Mucosa of descending colon (tissue), 3 donors: Measurements from ENCODE around the gene CCR7. TPM values are rescaled to one million over a fixed set of nuclear protein-coding genes. Genes with fewer than 3 reads are reported as not detected.
"Not testable (repeated sequence)": the region's sequence is repeated elsewhere in the genome, so short reads cannot be mapped to it uniquely, and the experiment has no call there.

Experiments
- ATAC-seq: fragments of 200-7000 bp; cut with Tn5 transposase; one replicate; pipeline ENCODE4 v1.9.1; 2020; ENCODE audit warnings: mild to moderate bottlenecking, moderate library complexity
- DNase-seq, 3 donors: peaks; one replicate each; pipeline ENCODE4 v3.0.0-alpha.2; 2020
- H3K36me3 ChIP-seq: fragments of 200-600 bp; one replicate; pipeline ENCODE4 v1.8.0; 2021; ENCODE audit warnings: low read depth, mild to moderate bottlenecking
- H3K4me1 ChIP-seq: fragments of 200-600 bp; one replicate; pipeline ENCODE4 v1.8.0; 2021; ENCODE audit warnings: low read depth, mild to moderate bottlenecking
- H3K4me3 ChIP-seq: fragments of 200-600 bp; one replicate; pipeline ENCODE4 v1.8.0; 2021; ENCODE audit warnings: mild to moderate bottlenecking
- H3K9me3 ChIP-seq: fragments of 200-600 bp; one replicate; pipeline ENCODE4 v1.8.0; 2021; ENCODE audit warnings: mild to moderate bottlenecking
- CTCF ChIP-seq: fragments of 200-600 bp; IDR thresholded peaks from one replicate; pipeline ENCODE4 v1.8.0; 2022; ENCODE audit warnings: antibody characterized with exemption, mild to moderate bottlenecking
- intact Hi-C, 2 donors: fragments of 100-400 bp; cut with DNase I in 1 of 2; cut with micrococcal nuclease in 1 of 2; formaldehyde crosslinking; loops; one replicate each; pipeline versions ENCODE4 v1.11.0 to v1.11.1; 2022; cut with DNase I, micrococcal nuclease
- total RNA-seq, 3 donors: library from RNA; stranded (reverse); fragmentation: NEBNext Ultra II Directional in 2 of 3; extraction: Animal tissue kit (Norgen Biotek cat#: 25700) in 2 of 3; gene quantifications; one replicate each; pipeline versions ENCODE4 v1.2.1 to v1.2.4, GENCODE V29; 2021 to 2023
- donor health status: DM: no; HTN: no; CAD: no; lungs with moderate emphysema.
- donor health status: DM: no; HTN: no; CAD: no.
- donor health status: DM: no; HTN: yes; CAD: no.

Gene CCR7
- total RNA-seq, 3 donors from 2014 or later, result 0.44 to 3.2 (median 0.87) TPM

GRCh38 chr17:40580140-40580539 lies 14.9 kb upstream of the CCR7 start:
- no peaks in the 10 kb centered on the region for H3K4me1 ChIP-seq
- intact Hi-C loops, result no loop called here
- no peaks in the 10 kb centered on the region for H3K9me3 ChIP-seq
- no peaks in the 10 kb centered on the region for H3K36me3 ChIP-seq
- H3K4me3 ChIP-seq, result no peak overlapping the region
- no peak for TF ChIP-seq CTCF
- ATAC-seq (no peak), DNase-seq (no peak)

GRCh38 chr17:40579471-40579870 lies 14.2 kb upstream of the CCR7 start:
- no peaks in the 10 kb centered on the region for H3K36me3 ChIP-seq
- H3K9me3 ChIP-seq, result peaks cover 5% of the 10 kb centered on the region
- intact Hi-C loops, result no loop called here
- H3K4me1 ChIP-seq, result no peaks in the 10 kb centered on the region
- no peak for TF ChIP-seq CTCF
- no peak overlapping the region for H3K4me3 ChIP-seq
- ATAC-seq (no peak), DNase-seq (no peak)

- TF ChIP-seq CTCF, result no peak
- Histone ChIP-seq H3K36me3 (no peaks in the 10 kb centered on the region), H3K4me1 (no peaks in the 10 kb centered on the region), H3K4me3 (no peak overlapping the region), H3K9me3 (peaks cover 14% of the 10 kb centered on the region)
- ATAC-seq, result peak; percentile 19
- intact Hi-C loops, result no loop called here
- no peak for DNase-seq
Measured at GRCh38 chr17:40577611-40578065, 12.4 kb upstream of the CCR7 start.

DNA sequence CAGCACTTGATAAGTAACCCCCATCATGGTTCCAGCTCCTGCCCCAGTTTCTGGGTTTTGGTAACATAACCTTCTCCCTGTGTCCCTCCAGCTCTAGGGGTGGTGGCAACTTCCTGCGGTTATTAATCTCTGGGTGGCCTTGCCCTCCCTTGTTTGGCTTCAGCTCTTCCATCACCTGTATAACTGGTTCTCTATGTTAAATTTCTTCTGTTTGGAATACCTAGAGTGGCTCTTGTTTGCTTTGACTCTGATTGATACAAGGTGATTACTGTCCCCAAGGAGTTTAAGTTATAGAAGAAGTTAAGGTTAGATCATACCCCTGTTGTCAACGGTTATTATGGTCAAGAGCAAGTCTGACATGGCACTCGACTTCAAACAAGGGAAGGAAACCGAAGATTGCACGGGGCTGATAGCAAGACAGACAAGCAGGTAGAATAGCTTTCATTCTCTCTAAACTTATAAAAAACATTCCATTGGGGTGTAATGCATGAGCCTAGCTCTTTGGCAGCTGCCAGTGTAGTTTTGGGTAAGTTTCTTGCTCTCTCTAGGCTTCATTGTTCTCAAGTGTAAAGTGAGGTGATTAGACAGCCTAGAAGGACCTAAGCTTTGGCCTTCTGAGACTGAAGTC lies 11.0 kb upstream of the CCR7 start:
- Histone ChIP-seq H3K9me3 (peaks cover 14% of the 10 kb centered on the region), H3K4me3 (no peak overlapping the region), H3K4me1 (no peaks in the 10 kb centered on the region), H3K36me3 (no peaks in the 10 kb centered on the region)
- ATAC-seq (no peak), DNase-seq (no peak)
- intact Hi-C loops, result no loop called here
- no peak for TF ChIP-seq CTCF

- DNase-seq, result no peak
- no peaks in the 10 kb centered on the region for H3K36me3 ChIP-seq
- no peak overlapping the region for H3K4me3 ChIP-seq
- intact Hi-C loops, result no loop called here
- TF ChIP-seq CTCF, result no peak
- H3K9me3 ChIP-seq, result peaks cover 14% of the 10 kb centered on the region
- ATAC-seq, result no peak
- no peaks in the 10 kb centered on the region for H3K4me1 ChIP-seq
Measured at GRCh38 chr17:40574292-40574691, 9.0 kb upstream of the CCR7 start.

GRCh38 chr17:40572245-40572993 lies 7.1 kb upstream of the CCR7 start:
- intact Hi-C loops, ATAC-seq: not testable (repeated sequence)

More at GRCh38 chr17:40572245-40572993, 7.1 kb upstream of the CCR7 start:
- peaks cover 14% of the 10 kb centered on the region for H3K9me3 ChIP-seq
- not testable (repeated sequence) for H3K36me3 ChIP-seq, H3K4me1 ChIP-seq, H3K4me3 ChIP-seq, DNase-seq
